ENCODE data around the gene MEN1. TPM values are rescaled to one million over a fixed set of nuclear protein-coding genes. Genes with fewer than 3 reads are reported as not detected.

MEN1 gene
- total and polyA plus RNA-seq, 2 of the 13 experiments (the other 11 are each of a cell fraction or from before 2014, with no cell fraction given): 20.5 to 27.3 TPM

DNA sequence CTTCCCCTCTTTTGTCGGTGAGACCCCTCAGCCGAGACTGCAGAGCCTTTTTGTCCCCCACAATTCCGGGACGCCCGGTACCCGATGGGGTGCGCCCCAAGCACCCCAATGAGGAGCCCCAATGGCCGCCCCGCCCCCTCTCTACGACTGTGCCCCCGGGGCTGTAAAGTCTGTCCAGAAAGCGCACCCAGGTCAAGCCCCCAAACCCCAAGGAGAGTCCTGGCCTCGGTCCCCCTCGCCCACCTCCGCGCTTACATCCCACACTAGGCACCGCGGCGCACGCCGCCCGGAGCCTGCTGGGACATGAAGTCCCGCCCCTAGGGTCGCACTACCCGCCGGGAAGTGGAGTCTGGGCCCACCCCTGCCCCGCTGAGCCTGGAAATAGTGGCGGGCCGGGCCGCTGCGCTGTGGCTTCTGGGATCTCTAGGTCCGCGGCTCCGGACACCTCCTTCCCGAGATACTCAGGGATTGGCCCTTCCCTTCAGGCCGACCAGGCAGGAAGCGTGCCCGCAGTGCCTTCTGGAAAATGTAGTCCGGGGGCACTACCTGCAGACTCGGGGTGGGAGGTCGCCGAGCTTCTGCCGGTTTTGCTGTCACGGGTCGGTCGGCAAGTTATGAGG, at the start of gene MEN1 (continued):
- TF ChIP-seq GZF1 (CRISPR knock-in tag; IDR thresholded peaks at IDR 0.05) (no peak), ZNF788 (CRISPR knock-in tag; IDR thresholded peaks at IDR 0.05; ENCODE audit: borderline replicate concordance) (peak; percentile 53; the same call in 1 of the 2 replicates), AGO1 (IDR thresholded peaks at IDR 0.05; ENCODE audit: low read depth, low read length, poor library complexity, severe bottlenecking) (no peak), ZNF720 (CRISPR knock-in tag; IDR thresholded peaks at IDR 0.05) (no peak), SYNCRIP (IDR thresholded peaks at IDR 0.05; ENCODE audit: insufficient read depth, low read depth, low read length) (no peak), ZNF138 (CRISPR knock-in tag; IDR thresholded peaks at IDR 0.05; ENCODE audit: low read depth) (no peak), SOX6 (IDR thresholded peaks at IDR 0.05) (no peak), SOX6 (CRISPR knock-in tag; IDR thresholded peaks at IDR 0.05) (no peak), ZFP82 (CRISPR knock-in tag; IDR thresholded peaks at IDR 0.05; ENCODE audit: borderline replicate concordance) (0 out of 2 replicates have a peak, but pooled peaks have one; percentile 37), RFX3 (CRISPR knock-in tag; IDR thresholded peaks at IDR 0.05) (no peak), POLR2A (IDR thresholded peaks at IDR 0.05; ENCODE audit: insufficient read depth in 1 of 2, low read depth in 2 of 2, low read length in 2 of 2) (peak; percentile 45 to 86), SRSF9 (IDR thresholded peaks at IDR 0.05; ENCODE audit: borderline replicate concordance, insufficient read depth, low read depth, low read length, poor library complexity, severe bottlenecking) (no peak), SRF (IDR thresholded peaks at IDR 0.05; ENCODE audit: low read depth, low read length) (no peak), ZFP90 (CRISPR knock-in tag; IDR thresholded peaks at IDR 0.05; ENCODE audit: borderline replicate concordance) (0 out of 2 replicates have a peak, but pooled peaks have one; percentile 39)
- TF ChIP-seq, protein P1, sequence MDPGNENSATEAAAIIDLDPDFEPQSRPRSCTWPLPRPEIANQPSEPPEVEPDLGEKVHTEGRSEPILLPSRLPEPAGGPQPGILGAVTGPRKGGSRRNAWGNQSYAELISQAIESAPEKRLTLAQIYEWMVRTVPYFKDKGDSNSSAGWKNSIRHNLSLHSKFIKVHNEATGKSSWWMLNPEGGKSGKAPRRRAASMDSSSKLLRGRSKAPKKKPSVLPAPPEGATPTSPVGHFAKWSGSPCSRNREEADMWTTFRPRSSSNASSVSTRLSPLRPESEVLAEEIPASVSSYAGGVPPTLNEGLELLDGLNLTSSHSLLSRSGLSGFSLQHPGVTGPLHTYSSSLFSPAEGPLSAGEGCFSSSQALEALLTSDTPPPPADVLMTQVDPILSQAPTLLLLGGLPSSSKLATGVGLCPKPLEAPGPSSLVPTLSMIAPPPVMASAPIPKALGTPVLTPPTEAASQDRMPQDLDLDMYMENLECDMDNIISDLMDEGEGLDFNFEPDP (CRISPR knock-in tag; conservative IDR thresholded peaks at IDR 0.05): no peak
- TF ChIP-seq, protein P2, sequence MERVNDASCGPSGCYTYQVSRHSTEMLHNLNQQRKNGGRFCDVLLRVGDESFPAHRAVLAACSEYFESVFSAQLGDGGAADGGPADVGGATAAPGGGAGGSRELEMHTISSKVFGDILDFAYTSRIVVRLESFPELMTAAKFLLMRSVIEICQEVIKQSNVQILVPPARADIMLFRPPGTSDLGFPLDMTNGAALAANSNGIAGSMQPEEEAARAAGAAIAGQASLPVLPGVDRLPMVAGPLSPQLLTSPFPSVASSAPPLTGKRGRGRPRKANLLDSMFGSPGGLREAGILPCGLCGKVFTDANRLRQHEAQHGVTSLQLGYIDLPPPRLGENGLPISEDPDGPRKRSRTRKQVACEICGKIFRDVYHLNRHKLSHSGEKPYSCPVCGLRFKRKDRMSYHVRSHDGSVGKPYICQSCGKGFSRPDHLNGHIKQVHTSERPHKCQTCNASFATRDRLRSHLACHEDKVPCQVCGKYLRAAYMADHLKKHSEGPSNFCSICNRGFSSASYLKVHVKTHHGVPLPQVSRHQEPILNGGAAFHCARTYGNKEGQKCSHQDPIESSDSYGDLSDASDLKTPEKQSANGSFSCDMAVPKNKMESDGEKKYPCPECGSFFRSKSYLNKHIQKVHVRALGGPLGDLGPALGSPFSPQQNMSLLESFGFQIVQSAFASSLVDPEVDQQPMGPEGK (CRISPR knock-in tag; IDR thresholded peaks at IDR 0.05): no peak
- TF ChIP-seq, protein P3, sequence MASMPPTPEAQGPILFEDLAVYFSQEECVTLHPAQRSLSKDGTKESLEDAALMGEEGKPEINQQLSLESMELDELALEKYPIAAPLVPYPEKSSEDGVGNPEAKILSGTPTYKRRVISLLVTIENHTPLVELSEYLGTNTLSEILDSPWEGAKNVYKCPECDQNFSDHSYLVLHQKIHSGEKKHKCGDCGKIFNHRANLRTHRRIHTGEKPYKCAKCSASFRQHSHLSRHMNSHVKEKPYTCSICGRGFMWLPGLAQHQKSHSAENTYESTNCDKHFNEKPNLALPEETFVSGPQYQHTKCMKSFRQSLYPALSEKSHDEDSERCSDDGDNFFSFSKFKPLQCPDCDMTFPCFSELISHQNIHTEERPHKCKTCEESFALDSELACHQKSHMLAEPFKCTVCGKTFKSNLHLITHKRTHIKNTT (CRISPR knock-in tag; IDR thresholded peaks at IDR 0.05): no peak
- TF ChIP-seq, protein P4, sequence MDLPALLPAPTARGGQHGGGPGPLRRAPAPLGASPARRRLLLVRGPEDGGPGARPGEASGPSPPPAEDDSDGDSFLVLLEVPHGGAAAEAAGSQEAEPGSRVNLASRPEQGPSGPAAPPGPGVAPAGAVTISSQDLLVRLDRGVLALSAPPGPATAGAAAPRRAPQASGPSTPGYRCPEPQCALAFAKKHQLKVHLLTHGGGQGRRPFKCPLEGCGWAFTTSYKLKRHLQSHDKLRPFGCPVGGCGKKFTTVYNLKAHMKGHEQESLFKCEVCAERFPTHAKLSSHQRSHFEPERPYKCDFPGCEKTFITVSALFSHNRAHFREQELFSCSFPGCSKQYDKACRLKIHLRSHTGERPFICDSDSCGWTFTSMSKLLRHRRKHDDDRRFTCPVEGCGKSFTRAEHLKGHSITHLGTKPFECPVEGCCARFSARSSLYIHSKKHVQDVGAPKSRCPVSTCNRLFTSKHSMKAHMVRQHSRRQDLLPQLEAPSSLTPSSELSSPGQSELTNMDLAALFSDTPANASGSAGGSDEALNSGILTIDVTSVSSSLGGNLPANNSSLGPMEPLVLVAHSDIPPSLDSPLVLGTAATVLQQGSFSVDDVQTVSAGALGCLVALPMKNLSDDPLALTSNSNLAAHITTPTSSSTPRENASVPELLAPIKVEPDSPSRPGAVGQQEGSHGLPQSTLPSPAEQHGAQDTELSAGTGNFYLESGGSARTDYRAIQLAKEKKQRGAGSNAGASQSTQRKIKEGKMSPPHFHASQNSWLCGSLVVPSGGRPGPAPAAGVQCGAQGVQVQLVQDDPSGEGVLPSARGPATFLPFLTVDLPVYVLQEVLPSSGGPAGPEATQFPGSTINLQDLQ (CRISPR knock-in tag; IDR thresholded peaks at IDR 0.05): no peak
- TF ChIP-seq, protein P5, sequence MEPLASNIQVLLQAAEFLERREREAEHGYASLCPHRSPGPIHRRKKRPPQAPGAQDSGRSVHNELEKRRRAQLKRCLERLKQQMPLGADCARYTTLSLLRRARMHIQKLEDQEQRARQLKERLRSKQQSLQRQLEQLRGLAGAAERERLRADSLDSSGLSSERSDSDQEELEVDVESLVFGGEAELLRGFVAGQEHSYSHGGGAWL (CRISPR knock-in tag; IDR thresholded peaks at IDR 0.05): peak; percentile 34; the same call in 1 of the 2 replicates
- TF ChIP-seq, protein P6, sequence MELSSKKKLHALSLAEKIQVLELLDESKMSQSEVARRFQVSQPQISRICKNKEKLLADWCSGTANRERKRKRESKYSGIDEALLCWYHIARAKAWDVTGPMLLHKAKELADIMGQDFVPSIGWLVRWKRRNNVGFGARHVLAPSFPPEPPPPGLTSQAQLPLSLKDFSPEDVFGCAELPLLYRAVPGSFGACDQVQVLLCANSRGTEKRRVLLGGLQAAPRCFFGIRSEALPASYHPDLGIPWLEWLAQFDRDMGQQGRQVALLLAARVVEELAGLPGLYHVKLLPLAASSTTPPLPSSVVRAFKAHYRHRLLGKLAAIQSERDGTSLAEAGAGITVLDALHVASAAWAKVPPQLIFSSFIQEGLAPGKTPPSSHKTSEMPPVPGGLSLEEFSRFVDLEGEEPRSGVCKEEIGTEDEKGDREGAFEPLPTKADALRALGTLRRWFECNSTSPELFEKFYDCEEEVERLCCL (CRISPR knock-in tag; IDR thresholded peaks at IDR 0.05; ENCODE audit: borderline replicate concordance): no peak

Measured in HepG2 (cell line).